Right renal pelvis (tissue), 4 donors: ENCODE data around the gene ZCCHC24. TPM values are rescaled to one million over a fixed set of nuclear protein-coding genes. Genes with fewer than 3 reads are reported as not detected.
"Not testable (repeated sequence)": the region's sequence is repeated elsewhere in the genome, so short reads cannot be mapped to it uniquely, and the experiment has no call there.

Experiments used
- DNase-seq, 4 donors: peaks; one replicate each; pipeline ENCODE4 v3.0.0-alpha.2; 2013; ENCODE audit warnings: low read depth in 4 of 4, low spot score in 3 of 4, missing footprints in 1 of 4
- polyA plus RNA-seq, 4 donors: library from polyadenylated mRNA; unstranded; fragments of 120-200 nt; gene quantifications; one replicate each; pipeline ENCODE4 v1.2.1, GENCODE V29; 2013; ENCODE audit not compliant: insufficient read length in 4 of 4

ZCCHC24 gene
- polyA plus RNA-seq, 4 donors: 25.4 to 27.9 (median 26.1) TPM

DNA sequence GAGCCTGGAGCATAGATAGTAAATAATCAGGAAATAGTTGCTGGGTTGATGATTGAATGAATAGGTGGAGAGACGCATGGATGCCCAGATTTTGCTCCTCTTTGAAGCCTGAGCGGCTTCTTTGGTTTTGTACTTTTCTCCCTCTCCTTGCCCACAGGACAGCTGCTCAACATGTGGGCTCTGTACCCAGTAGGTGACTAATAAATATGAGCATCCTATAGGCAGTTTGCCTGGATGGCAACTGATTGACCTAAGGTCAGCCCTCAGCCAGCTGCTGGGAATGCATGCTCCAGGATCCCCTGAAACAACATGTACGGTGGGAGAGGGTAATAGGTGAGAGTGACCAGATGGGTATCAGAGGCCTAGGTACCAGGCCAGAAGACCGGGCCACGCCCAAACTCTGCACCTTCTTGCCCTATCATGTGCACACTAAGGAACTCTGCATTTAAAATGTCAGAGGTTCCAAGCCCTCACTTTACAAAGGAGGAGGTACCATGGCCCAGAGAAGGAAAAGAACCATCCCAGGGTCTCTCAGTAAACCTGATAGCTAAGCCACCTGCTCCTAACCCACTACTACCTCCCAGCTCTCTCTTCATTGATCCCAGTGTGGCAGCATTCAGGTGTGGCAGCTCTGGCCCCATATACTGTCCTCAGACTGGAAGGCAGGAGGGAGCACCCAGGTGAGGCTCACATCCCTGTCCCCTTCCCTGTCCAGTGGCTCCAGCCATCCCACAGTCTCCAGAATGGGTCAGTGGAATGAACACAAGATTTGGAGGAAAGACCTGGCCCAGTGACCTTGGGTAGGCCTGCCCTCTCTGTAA lies 2.7 kb upstream of the ZCCHC24 start:
- no peak for DNase-seq

DNA sequence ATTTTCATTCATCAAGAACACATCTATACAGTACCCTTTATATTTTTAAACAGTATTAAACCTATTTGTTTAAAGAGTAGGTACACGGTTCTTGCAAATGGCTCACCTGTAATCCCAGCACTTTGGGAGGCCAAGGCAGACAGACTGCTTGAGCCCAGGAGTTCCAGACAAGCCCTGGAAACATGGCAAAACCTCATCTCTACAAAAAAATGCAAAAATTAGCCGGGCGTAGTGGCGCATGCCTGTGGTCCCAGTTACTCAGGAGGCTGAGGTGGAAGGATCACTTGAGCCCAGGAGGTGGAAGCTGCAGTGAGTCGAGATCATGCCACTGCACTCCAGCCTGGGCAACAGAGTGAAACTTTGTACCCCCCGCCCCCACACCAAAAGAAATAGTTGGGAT lies 1.8 kb upstream of the ZCCHC24 start:
- not testable (repeated sequence) for DNase-seq

DNA sequence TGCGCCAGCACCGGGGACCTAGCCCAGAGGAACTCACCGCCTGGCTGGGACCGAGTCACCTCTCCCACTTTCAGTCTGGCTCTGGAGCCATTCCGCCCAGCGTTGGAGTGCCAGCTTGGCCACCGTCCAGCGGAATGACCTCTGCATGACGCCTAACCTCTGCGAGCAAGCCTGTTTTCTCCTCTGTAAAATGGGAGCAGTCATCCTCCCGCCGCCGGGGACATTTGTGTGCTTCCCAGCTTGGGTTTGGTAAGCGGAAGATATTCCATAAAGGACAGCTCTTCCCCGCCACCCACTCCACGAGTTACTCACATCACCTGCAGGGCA lies 1.3 kb upstream of the ZCCHC24 start:
- no peak for DNase-seq

DNA sequence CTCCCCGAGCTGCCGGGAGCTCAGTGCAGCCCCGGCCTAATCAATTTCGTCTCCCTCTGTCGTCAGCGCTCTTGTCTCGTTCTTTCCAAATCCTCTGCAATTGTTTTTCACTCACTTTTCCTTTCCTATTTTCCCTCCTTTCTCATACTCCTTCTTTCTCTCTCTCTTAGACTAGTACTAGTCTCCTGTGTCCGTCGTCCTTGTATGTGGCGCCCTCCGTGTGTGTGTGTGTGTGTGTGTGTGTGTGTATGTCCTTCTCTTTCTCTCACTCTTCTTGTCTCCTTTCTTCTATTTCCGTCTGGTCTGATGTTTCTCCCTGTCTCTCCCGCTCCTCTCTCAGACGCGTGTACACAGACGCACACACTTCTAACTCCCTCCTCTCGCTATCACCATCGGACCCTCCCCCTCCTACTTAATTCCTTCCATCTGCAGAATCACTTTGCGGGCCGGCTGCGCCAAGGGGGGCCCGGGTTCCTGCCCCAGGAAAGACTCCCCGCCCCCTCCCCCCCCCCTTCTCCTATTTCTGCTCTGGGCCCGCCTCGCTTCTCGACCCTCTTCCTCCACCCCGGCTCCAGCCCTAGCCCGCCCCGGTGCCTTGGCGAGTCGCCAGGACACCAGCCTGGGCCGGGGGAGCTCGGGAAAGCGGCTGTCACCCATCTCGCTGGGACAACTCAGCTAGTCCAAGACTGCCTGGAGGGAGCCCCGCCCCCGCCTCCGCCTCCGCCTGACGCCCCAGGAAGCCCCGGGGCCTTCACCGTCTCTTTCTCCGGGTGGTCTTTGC lies 743 bp upstream of the ZCCHC24 start:
- peak; percentile 61 to 79 (median 74) for DNase-seq

DNA sequence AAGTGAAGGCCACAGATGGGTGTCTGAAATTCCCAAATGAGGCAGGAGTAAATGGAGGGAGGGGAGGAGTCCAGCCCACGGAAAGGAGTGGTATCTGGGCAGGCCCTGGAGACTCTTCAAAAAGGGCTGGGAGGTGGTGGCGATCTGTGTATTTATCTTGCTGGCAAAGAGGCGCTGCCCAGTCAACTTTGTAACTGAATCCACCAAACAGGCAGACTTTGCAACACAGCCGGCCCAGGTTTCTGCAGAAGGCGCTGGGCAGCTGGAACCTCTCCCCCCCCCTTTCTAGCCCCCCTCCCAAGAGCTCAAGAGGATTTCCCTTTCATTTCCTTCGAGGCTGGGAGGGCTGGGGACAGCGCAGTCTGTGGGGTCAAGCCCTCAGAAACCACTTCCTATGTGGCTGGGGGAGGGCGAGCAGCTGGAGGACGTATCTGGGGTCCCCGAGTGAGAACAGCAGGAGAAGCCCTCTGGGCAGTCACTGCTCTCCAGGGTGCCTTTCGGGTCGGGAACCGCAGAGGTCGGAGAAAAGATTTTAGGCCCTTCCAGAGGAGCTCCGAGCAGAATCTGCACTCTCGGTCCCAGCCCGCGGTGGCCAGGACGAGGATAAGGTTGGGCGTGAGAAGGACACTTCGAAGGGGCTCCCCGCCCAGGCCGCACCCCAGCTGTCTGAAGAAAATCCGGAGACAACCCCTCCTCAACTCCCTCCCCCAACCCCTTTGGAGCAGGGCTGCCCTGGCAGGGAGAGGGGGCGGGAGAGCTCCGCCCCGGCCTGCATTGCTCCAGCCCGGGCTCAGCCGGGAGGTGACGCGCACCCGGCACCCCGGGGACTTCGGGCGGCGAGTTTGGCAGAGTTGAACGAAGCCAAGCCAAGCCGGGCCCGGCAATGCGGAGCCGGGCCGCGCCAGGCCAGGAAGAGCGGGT lies 965 bp downstream of the ZCCHC24 start:
- DNase-seq: peak in 1 of 4 donors; percentile 42

DNA sequence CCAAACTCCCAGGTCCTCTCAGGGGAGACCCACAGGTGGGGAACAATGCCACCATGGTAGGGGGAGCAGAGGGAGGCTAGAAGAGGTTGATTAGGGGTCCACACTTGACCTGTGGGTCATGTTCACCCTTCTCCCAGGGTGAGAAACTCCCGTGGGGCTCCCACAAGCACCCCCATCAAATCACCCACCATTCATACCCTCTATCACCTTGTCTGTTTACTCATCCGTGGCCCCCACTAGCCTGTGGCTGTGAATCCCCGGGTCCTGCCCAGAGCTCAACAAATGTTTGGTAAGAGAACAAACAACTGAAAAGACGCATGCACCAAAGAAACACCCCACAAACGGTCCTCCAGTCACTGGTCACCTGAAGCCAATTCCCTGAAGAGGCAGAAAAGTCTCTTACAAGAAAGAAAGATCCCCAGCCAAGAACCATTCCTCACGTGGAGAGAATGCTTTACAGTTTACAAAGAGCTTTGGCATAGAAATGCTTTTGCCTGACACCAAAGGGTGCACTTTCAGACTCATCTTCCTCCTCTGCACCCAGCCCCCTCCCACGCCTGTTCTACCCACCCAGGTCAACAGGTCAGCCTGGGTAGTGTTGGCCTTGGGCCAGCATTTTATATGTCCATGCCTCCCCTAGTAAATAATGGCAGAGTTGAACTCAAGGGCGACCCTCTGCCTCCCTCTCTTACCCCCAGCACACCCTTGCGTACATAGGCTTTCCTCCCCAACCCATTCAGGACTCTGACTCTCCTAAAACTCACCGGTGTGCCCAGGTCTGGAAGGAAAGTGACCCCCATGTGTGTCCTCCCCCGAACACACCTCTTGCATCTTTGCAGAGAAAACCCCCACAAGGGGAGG lies 1.9 kb downstream of the ZCCHC24 start:
- no peak for DNase-seq

DNA sequence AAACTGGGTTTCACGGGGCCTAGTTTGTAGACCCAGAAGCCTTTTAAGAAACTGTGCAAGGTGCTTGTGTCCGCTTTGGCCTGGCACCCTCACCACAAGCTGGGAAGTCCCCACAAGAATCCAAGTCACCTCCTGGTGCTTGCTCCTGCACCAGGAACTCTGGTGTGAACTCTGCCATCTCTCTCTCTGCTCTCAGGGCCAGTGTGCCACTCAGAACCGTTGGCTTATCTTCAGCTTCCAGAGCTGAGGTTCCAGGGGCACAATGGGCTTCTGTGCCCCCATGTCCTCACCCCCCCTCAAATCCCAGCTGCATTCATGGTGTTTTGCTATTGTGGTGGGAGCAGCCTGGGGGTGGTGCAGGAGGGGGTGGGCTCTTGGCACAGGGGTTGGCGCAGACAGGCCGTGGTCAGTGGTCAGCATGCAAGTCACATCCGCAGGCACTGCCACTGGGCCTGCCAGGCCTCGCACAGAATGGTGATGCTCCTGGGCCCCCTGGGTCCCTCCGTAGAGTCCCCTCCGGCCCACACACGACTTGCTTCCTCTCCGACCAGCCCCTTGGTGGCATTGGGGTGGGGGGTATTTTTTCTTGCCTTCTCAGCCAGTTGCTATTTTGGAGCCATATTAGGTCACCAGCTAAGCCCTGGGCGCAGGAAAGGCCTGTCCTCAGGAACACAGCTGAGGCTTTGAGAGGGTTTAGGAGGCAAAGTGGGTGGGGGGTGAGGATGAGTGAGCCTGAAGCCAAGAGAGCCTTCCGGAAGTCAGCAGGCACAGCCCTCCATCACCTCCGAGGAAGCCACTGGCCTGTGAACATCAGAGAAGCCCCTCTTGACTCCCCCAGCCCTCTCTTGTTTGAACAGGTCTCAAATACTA lies 3.0 kb downstream of the ZCCHC24 start:
- DNase-seq: no peak

DNA sequence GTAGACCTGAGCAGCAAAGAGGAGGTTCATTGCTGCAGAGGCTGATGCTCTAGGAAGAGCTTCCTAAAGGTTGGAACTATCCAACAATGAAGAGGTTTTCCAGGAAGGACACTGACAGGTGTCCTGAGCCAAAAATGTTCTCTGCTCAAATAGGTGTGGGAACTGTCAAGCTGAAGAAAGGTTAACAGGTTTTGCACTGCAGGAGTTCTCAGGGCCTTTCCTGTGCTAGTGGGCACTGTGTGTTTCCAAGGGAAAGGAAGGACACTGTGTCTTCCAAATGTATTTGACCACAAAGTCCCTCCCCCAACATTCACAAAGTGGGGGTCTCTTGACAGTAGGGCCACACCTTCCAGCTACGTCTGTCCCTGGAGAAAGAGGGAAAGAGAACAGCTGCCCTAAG lies 4.0 kb downstream of the ZCCHC24 start:
- no peak for DNase-seq

DNA sequence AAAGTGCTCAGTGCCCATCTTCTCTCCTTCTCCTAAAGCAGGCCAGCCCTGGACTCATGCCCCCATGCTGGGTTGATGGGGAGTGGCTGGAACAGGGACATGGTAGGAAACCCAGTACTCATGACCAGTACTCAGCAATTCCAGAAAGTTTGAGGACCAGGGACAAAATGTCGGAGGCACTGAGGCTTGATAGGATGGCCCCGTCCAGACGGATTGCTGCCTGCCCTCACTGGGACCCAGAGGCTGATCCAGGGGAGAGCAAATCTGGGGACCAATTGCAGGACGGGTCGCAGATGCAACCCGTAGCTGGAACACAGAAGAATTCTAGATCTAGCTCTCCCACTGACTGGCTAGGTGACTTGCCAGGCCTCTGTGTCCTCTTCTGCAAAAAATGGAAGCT lies 5.1 kb downstream of the ZCCHC24 start:
- no peak for DNase-seq

DNA sequence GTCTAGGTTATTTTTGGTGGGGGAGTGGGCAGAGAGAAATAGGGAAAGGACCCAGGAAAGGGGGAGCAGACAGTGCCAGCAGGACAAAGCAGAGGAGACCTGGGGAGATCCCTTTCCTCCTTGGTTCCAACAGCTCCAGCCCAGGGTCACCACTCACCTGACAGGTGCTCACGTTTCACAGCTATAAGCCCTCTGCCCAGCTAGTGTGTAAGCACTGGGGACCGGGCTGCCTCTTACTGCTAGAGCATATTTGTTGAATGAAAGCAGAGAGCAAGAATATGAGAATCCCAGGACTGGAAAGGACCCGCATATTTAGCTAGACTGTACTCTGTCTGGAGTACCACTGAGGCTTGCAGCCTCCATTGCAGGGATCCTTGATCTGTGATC lies 6.7 kb downstream of the ZCCHC24 start:
- no peak for DNase-seq

DNA sequence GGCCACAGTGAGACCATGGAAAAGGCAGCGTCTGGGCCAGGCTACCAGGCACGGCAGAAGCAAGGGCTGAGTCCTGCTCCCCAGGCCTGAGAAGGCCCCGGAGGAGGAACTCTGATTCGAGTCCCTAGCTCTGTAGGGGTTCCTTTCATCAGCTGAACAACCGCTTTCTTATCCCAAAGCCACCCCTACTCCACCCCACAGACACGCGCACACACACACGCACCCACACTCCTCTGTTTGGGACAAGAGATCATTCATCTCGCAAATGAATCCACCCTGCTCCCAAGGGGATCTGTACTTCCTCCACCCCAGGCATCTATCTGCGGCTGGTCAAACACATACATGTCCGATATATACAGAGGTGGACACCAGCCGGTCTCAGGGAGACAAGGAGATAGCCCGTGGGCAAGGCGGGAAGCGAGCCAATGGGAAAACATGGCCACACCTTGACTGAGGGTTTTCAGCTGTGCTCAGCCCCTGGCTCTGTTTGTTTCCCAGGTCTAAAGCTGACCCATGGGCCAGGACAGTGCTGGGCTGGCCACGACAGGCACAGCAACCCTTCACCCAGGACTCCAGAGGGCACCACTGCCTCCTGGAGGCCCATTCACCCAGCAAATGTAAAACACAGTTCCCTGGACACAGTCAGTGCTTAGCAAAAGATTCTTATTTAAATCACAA lies 7.3 kb downstream of the ZCCHC24 start:
- no peak for DNase-seq

DNA sequence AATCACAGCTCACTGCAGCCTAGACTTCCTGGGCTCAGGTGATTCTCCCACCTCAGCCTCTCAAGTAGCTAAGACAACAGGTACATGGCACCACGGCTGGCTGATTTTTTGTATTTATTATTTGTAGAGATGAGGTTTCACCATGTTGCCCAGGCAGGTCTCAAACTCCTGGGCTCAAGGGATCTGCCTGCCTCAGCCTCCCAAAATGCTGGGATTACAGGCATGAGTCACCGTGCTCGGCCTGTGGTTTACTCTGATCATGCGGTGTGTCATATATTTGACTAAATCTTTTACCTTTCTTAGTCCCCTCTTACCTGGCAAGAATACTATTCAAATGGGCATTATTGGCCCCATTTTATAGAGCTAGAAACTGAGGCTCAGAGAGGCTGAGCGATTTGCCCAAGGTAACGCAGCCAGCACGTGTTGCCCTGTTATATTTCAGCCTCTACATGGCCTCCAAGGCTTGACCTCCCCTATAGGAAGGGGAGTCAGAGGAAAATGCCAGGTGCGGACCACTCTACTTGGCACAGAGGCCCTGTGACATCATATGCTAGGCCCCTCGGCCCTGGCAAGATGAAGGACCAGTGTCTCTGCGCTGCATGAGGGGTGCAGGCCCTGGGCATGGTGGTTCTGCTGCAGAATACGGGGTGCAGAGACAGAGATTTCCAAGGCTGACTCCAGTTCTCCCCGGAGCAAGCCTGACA lies 8.2 kb downstream of the ZCCHC24 start:
- no peak for DNase-seq

DNA sequence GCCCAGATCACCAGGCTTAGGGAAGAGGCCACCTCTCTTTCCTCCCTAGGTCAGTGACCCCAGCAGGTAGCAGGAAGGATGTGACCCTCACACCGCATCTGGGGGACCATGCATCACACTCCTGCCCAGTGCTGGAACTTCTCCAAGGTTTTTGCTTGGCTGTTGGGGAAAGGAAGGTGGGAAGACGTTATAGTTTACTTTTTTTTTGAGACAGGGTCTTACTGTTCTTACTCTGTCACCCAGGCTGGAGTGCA lies 8.6 kb downstream of the ZCCHC24 start:
- no peak for DNase-seq

DNA sequence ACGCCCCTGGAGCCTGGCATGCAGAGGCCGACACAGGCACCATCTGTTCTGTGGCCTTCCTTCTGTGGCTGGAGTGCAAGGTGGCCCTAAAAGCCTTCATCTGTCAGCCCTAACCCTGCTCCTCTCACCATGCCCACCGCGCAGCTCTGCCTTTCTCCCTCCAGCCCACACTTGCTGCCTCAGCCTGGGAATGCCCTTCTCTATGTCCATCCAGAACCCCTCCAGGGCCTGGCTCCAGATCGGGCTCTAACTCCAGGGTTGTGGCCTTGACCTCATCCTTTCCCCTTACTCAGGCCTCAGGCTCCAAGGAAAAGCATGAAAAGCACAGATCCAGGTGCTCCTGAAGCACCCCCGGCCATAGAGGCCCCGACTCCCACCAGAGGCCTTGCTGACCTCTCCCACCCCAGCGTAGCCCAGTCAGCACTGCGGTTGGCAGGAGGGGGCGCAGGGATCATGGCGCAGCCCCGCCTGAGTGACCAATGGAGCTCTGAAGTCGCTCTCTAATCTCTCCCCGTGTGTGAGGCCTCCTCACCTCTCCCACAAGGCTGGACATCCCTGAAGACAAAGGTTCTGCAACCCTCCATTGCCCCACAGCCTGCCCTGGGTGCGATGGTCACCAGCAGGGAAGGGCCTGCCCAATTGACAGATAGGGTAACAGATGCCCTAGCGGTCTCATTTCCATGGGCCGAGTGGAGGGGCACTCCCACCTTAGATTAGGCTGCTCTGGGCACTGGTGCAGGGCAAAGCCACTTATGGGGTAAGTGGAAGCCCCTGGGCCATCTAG lies 9.2 kb downstream of the ZCCHC24 start:
- no peak for DNase-seq

DNA sequence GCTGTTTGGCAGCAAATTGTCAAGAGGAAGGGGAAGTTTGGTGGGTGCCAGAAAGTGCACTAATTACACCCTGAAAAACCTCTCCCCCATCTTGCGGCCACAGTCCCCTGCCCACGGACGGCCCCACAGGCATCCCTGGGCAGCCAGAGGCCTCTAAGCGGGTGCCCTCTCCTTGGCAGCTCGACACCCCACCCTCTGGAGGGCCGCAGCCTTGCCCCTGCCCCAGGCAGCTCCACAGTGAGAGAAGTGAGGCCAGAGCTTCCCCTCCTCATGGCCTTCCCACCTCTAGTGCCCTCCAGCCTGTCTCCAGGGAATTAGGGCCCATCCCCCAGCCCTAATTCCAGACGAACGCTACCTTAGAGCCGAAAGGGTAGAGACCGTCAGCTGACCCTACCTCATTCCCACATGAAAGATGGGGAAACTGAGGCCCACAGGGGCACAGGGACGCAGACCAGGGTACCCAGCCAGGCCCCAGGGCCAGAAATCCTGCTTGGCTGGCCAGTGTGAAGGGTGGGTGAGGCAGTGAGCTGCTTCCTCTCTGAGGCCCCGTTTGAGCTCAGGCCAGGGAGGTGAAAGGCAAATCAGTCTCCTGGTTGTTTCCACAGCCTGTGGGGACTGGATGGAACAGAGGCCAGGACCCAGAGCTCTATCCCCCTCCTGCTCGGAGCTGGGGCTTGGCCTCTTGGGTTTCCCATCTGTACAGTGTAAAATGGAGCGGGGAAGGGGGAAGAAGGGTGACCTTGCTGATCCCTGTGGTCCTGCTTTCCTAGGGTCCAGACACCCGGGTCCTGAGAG lies 10.0 kb downstream of the ZCCHC24 start:
- DNase-seq: no peak

DNA sequence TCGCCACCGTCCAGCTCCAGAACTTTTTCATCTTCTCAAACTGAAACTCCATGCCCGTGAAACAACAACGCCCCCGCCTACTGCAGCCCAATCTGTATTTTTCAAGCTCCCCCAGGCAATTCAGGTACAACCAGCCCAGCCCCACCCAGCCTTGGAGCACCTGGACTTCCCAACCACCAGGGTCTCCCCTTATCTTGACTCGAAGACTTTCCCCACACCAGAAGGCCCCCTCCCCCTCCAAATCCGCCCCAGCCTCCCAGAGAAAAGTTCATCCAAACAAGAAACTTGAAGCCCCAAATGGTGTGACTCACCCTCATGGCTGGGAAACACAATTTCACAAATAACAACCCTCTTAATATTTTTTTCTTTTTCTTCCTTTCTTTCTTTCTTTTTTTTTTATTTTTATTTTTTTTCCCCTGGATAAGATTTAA lies 10.6 kb downstream of the ZCCHC24 start:
- DNase-seq: no peak

DNA sequence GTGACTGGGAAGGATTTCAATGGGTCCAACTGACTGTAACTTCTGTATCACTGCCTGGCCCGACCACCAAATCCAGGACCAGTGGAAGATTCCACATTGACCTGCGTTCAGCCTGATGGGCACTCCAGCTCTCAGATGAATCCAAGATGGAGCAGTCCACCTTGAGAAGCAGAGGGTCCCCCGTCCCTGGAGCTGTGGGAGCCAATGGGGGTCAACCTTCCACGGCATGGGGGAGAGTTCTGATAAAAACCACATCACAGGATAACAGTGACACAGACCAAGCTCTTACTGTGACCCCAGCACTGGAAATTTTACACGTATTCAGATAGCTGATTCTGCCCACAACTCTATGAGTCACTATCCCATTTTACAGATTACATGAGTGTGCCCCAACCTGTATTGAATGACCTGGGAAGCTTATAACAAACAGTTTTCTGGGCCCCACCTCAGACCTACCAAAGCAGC lies 11.2 kb downstream of the ZCCHC24 start:
- no peak for DNase-seq
